ENCODE data around the gene MAP2.

GRCh38 chr2:209442939-209443338 lies 19.1 kb downstream of the MAP2 start:
- no peak for TF ChIP-seq SP1 (IDR thresholded peaks at IDR 0.05; ENCODE audit: low read depth)
- no peak for TF ChIP-seq POLR2AphosphoS5 (IDR thresholded peaks at IDR 0.05; ENCODE audit: low read depth, low read length)
- no peak for TF ChIP-seq RAD21 (IDR thresholded peaks at IDR 0.05; ENCODE audit: low read depth)
- TF ChIP-seq, protein P1, sequence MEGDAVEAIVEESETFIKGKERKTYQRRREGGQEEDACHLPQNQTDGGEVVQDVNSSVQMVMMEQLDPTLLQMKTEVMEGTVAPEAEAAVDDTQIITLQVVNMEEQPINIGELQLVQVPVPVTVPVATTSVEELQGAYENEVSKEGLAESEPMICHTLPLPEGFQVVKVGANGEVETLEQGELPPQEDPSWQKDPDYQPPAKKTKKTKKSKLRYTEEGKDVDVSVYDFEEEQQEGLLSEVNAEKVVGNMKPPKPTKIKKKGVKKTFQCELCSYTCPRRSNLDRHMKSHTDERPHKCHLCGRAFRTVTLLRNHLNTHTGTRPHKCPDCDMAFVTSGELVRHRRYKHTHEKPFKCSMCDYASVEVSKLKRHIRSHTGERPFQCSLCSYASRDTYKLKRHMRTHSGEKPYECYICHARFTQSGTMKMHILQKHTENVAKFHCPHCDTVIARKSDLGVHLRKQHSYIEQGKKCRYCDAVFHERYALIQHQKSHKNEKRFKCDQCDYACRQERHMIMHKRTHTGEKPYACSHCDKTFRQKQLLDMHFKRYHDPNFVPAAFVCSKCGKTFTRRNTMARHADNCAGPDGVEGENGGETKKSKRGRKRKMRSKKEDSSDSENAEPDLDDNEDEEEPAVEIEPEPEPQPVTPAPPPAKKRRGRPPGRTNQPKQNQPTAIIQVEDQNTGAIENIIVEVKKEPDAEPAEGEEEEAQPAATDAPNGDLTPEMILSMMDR (IDR thresholded peaks at IDR 0.05 in 2 of 3, conservative IDR thresholded peaks at IDR 0.05 in 1 of 3; ENCODE audit: borderline replicate concordance in 1 of 3, insufficient read depth in 1 of 3, low read depth in 2 of 3, low read length in 2 of 3): no peak
- TF ChIP-seq JUND (IDR thresholded peaks at IDR 0.05): no peak
- TF ChIP-seq, protein P2, sequence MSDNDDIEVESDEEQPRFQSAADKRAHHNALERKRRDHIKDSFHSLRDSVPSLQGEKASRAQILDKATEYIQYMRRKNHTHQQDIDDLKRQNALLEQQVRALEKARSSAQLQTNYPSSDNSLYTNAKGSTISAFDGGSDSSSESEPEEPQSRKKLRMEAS (IDR thresholded peaks at IDR 0.05): no peak
- no peak for TF ChIP-seq POLR2A (IDR thresholded peaks at IDR 0.05; ENCODE audit: borderline replicate concordance, extremely low read depth, insufficient read depth, insufficient read length)
